Small intestine (tissue), 7 donors: ENCODE measurements around the gene NDUFC2. TPM values are rescaled to one million over a fixed set of nuclear protein-coding genes. Genes with fewer than 3 reads are reported as not detected.

Experiments
- DNase-seq, 2 donors: peaks; one replicate each; pipeline versions ENCODE4 v3.0.0 to v3.0.0-alpha.2; 2013
- FAIRE-seq: peaks from 2 replicates; lab custom pipeline; 2012; peaks lifted over from hg19 to GRCh38; lab: Jason Lieb, UNC
- H3K27ac ChIP-seq, 3 donors: one replicate each; pipeline ENCODE4 v1.5.1; 2013; ENCODE audit warnings: low read length in 2 of 3, mild to moderate bottlenecking in 2 of 3, control low read depth in 1 of 3, inconsistent platforms in 1 of 3, low read depth in 1 of 3, moderate library complexity in 1 of 3
- H3K27me3 ChIP-seq, 3 donors: one replicate each; pipeline ENCODE4 v1.6.1; 2013; ENCODE audit warnings: low read length in 3 of 3, inconsistent platforms in 1 of 3; ENCODE audit not compliant: control insufficient read depth in 3 of 3, insufficient read depth in 3 of 3
- H3K36me3 ChIP-seq, 3 donors: one replicate each; pipeline ENCODE4 v1.6.1; 2013; ENCODE audit warnings: low read length in 3 of 3, inconsistent platforms in 1 of 3, low read depth in 1 of 3, mild to moderate bottlenecking in 1 of 3, moderate library complexity in 1 of 3; ENCODE audit not compliant: control insufficient read depth in 3 of 3, insufficient read depth in 2 of 3
- H3K4me1 ChIP-seq, 3 donors: one replicate each; pipeline ENCODE4 v1.6.1; 2013; ENCODE audit warnings: low read length in 2 of 3, inconsistent platforms in 1 of 3, low read depth in 1 of 3, mild to moderate bottlenecking in 1 of 3, moderate library complexity in 1 of 3; ENCODE audit not compliant: control insufficient read depth in 3 of 3, insufficient read depth in 2 of 3
- H3K4me3 ChIP-seq, 3 donors: one replicate each; pipeline ENCODE4 v1.5.1; 2013; ENCODE audit warnings: low read length in 3 of 3, control low read depth in 1 of 3, inconsistent platforms in 1 of 3, low read depth in 1 of 3, mild to moderate bottlenecking in 1 of 3, moderate library complexity in 1 of 3
- H3K9me3 ChIP-seq, 2 donors: one replicate each; pipeline ENCODE4 v1.6.1; 2013; ENCODE audit warnings: low read depth in 1 of 2, low read length in 1 of 2; ENCODE audit not compliant: control insufficient read depth in 2 of 2, insufficient read depth in 1 of 2
- WGBS, 3 donors: extraction: QIAGEN DNeasy Blood & Tissue Kit; methylation state at CpG; one replicate each; pipeline ENCODE4 v1.1.7; 2013; 5-methylcytosine and 5-hydroxymethylcytosine counted together
- polyA plus RNA-seq, 4 donors: library from polyadenylated mRNA; stranded (reverse) in 3 of 4; unstranded in 1 of 4; fragments of 200-250 nt in 3 of 4; fragments of 120-200 nt in 1 of 4; gene quantifications; one replicate each; pipeline versions ENCODE4 v1.2.1 to v1.2.3, GENCODE V29; 2013
- donor health status: healthy with polysubstance abuse.
- donor health status: control.
- donor health status: control.
- donor health status: Bipolar disorder and iron deficiency.
- donor health status: healthy.

NDUFC2 gene
- polyA plus RNA-seq, 4 donors: 172 to 381 (median 178) TPM

DNA sequence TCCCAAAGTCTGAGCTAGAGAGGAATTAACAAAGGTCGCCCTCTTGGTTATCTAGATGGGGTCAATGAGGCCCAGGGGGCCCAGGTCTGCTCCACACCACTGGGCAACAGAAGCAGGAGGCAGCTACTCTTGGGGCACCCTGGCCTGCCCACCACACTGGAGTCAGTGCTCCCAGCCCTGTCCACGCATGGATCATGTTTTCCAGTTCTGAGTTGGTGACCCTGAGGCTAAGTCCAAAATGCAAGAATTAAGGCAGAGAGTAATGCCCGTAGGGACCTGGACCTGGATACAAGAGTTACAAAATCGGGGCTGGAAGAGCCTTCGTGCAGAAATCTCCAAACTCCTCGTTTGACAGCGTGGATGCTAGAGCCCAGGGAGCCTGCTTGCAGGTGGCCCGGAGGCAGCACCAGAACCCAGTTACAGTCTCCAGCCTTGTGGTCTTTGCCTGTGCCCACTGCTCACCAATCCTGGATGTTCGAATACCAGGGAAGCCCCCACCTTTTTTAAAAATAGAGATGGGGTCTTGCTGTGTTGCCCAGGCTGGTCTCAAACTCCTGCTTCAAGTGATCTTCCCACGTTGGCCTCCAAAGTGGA, 22.1 kb downstream of the NDUFC2 start:
- FAIRE-seq (no peak), DNase-seq (no peak)
- Histone ChIP-seq H3K9me3 (no peaks in the 10 kb centered on the region), H3K27me3 (no peaks in the 10 kb centered on the region), H3K36me3 (no peaks in the 10 kb centered on the region), H3K4me1 (no peaks in the 10 kb centered on the region), H3K4me3 (no peak overlapping the region), H3K27ac (no peak overlapping the region)
- WGBS, 3 donors: 82 to 85% (median 84%) methylated on average over 10 of the region's 10 CpGs

DNA sequence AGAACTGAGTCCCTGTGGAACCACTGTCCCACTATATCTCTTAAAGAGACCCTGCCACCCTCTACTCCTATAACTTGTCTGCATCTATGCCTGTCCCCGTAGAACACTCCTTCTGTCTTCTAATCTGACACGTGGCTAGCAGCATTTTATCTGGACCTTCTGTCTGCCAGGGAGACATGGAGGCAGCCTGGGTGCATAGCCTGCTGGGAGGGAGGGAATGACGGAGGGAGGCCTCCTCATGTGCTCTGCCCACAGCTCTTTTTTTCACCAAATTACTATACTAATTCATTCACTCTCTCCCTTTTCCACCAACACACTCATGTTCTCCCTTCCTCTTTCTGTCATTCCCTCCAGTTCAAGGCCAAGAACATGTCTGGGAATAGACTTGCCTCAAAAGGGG, 23.6 kb downstream of the NDUFC2 start:
- Histone ChIP-seq H3K4me1 (no peaks in the 10 kb centered on the region), H3K27me3 (no peaks in the 10 kb centered on the region), H3K36me3 (no peaks in the 10 kb centered on the region), H3K9me3 (no peaks in the 10 kb centered on the region), H3K27ac (no peak overlapping the region), H3K4me3 (no peak overlapping the region)
- 78 to 82% (median 80%) methylated on average over 3 of the region's 3 CpGs for WGBS, 3 donors
- DNase-seq (no peak), FAIRE-seq (no peak)

DNA sequence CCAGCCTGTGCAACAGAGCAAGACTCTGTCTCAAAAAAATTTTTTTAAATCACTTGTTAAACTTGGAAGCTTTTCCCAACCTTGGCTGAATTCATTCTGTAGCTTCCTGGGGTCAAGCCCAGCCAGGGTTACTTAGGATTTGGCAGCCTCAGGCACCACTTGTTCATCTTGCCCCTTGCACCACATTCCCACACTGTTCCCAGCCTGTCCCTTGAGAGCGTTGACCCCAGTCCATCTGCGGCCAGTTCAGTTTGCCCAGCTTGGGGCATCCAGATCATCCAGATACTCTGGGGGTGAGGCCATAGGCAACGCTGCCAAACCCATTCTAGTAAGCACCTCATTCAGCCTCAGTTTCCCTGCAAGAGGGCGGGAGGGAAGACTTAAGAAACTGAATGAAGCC, 24.7 kb downstream of the NDUFC2 start:
- FAIRE-seq: no peak
- H3K27me3 ChIP-seq: no peaks in the 10 kb centered on the region
- WGBS, 3 donors: 91 to 96% (median 95%) methylated on average over 4 of the region's 4 CpGs

DNA sequence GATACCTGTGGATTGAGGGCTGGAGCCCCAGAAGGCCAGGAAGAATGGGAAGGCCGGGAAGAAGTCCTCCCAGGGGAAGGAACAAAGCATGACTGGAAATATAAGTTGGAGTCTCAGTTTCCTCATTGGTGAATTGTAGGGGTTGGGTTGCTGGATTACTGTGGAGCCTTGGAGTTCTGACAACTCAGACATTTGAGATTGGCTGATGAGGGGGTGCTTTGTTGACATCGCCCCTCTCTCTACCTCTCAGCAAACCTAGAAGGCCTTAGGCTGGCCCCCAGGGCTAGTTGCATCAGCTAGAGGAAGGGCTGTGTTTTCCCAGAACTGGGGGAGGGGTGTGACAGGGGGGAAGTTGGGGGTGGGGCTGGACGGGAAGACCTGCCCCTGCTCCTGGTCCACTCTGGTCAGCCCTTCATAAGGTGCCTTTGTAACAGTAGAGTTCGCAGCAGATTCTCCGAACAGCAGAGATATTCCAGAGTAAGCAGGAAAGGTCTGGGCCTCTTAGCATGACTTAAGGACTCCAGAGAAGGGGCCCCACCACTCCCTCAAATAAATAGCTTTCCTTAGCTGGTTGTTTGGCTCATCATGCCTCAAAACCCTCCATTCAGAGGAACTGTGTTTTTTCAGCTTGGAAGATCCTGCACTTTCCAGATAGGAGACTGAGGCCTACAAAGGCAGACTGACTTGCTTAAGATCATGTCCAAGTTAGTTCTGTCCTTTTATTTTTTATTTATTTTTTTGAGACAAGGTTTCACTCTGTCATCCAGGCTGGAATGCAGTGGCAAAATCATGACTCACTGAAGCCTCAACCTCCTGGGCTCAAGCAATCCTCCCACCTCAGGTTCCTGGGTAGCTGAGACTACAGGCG, 28.5 kb downstream of the NDUFC2 start:
- H3K9me3 ChIP-seq: no peaks in the 10 kb centered on the region
- no peak overlapping the region for H3K4me3 ChIP-seq
- FAIRE-seq: no peak
- peak in 1 of 2 donors; percentile 32 for DNase-seq
- H3K36me3 ChIP-seq: no peaks in the 10 kb centered on the region
- no peaks in the 10 kb centered on the region for H3K27me3 ChIP-seq
- WGBS, 3 donors: 81 to 95% (median 93%) methylated on average over 6 of the region's 6 CpGs
- H3K4me1 ChIP-seq: no peaks in the 10 kb centered on the region
- no peak overlapping the region for H3K27ac ChIP-seq

More for the DNA sequence above, 24.7 kb downstream of the NDUFC2 start:
- H3K27ac ChIP-seq: no peak overlapping the region
- no peaks in the 10 kb centered on the region for H3K36me3 ChIP-seq
- H3K4me3 ChIP-seq: no peak overlapping the region
- no peak for DNase-seq
- no peaks in the 10 kb centered on the region for H3K9me3 ChIP-seq
- no peaks in the 10 kb centered on the region for H3K4me1 ChIP-seq

DNA sequence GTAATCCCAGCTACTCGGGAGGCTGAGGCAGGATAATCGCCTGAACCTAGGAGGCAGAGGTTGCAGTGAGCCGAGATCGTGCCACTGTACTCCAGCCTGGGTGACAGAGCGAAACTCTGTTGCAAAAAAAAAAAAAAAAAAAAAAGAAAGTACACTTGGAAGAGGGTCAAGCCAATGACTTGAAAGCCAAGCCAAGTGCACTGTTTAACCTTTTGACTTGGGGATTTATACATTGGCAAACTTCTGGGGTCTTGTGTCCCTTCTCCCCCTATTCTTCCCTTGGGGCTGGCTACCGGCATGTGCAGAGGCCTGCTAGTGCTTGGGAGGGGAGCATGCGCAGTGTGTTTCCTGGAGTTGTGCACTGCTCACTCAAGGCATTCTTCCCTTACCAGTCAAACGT, 30.3 kb downstream of the NDUFC2 start:
- no peak for DNase-seq
- H3K4me1 ChIP-seq: peaks cover 0 to 5% (median under 1%) of the 10 kb centered on the region in 3 donors
- no peaks in the 10 kb centered on the region for H3K36me3 ChIP-seq
- no peaks in the 10 kb centered on the region for H3K27me3 ChIP-seq
- FAIRE-seq: no peak
- H3K27ac ChIP-seq: no peak overlapping the region
- WGBS, 3 donors: 81 to 87% (median 84%) methylated on average over 8 of the region's 8 CpGs
- H3K4me3 ChIP-seq: no peak overlapping the region
- H3K9me3 ChIP-seq: peaks cover 0 to 7% of the 10 kb centered on the region in 2 donors

DNA sequence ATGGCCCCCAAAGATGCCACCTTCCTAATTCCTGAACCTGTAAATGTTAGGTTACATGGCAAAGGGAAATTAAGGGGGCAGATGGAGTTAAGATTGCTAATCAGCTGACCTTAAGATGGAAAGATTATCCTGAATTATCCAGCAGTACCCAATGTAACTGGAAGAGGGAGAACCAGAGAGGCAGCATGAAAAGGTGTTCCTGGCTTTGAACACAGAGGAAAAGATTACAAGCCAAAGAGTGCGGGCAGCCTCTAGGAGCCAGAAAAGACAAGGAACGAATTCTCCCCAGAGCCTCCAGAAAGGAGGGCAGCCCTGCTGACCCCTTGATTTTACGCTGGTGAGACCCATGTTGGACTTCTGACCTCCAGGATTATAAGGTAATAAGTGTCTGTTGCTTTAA, 31.1 kb downstream of the NDUFC2 start:
- 70 to 88% (median 84%) methylated on average over 3 of the region's 3 CpGs for WGBS, 3 donors
- Histone ChIP-seq H3K36me3 (no peaks in the 10 kb centered on the region), H3K4me1 (peaks cover 0 to 5% (median 3%) of the 10 kb centered on the region in 3 donors), H3K27me3 (no peaks in the 10 kb centered on the region), H3K4me3 (no peak overlapping the region), H3K9me3 (peaks cover 0 to 7% of the 10 kb centered on the region in 2 donors), H3K27ac (no peak overlapping the region)
- DNase-seq (no peak), FAIRE-seq (no peak)

DNA sequence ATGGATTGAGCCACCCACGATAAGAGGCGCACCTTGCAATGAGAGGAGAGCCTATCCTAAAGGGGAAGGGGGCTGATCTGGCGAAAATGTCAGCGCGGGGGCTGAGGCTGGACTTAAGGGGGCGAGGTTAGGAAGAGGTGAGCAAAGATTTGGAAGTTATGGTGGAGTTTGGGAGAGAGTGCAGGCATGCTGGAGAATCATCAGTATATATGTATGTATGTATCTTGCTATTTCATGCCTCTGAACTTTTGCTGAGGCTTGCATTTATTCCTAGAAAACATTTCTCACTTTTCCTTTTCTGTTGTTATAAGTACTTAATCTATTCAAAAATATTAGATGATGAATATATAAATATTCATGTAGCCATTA, 33.2 kb downstream of the NDUFC2 start:
- FAIRE-seq (no peak), DNase-seq (no peak)
- Histone ChIP-seq H3K27me3 (no peaks in the 10 kb centered on the region), H3K4me3 (no peak overlapping the region), H3K36me3 (no peaks in the 10 kb centered on the region), H3K27ac (no peak overlapping the region), H3K9me3 (peaks cover 0 to 7% of the 10 kb centered on the region in 2 donors), H3K4me1 (peaks cover 0 to 5% (median 3%) of the 10 kb centered on the region in 3 donors)
- WGBS, 3 donors: 22 to 30% (median 23%) methylated on average over 6 of the region's 6 CpGs

DNA sequence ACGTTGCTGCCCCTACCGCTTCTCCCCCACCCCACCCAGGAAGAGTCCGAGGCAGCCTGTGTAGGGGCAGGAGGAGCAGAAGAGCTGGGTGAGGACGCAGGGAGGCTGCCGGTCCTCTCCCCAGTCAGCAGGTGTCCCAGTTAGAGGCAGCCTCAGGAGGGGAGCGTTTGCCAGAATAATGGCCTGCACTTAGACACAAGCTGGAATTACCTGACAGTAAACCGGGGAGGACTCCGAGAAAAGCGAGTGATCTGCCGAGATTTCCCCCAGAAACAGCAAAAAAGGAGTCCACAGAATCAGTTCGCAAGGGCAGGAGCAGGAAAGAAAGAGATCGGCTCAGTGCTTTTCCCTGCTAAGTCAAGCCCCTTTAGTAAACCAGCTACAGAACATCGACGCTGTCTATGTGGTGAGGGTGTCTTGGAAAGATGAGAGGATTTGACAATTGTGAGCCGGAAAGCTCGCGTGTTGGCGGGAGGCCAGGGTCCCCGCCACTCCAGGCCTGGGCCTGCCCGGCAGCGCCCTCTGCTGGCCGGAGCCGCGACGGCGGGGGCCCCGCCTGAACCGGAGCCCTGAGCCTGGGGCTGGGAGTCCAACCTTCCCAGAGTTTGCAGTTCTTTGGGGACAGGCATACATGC, 33.7 kb downstream of the NDUFC2 start:
- peak; percentile 76 to 88 for DNase-seq
- H3K4me1 ChIP-seq: peaks cover 0 to 5% (median 3%) of the 10 kb centered on the region in 3 donors
- FAIRE-seq: no peak
- peak overlapping the region in 2 of 3 donors; percentile 33 to 45 for H3K27ac ChIP-seq
- peaks cover 0 to 7% of the 10 kb centered on the region in 2 donors for H3K9me3 ChIP-seq
- no peaks in the 10 kb centered on the region for H3K36me3 ChIP-seq
- no peaks in the 10 kb centered on the region for H3K27me3 ChIP-seq
- peak overlapping the region in 2 of 3 donors; percentile 27 to 59 for H3K4me3 ChIP-seq
- 3 to 7% (median 4%) methylated on average over 28 of the region's 28 CpGs for WGBS, 3 donors
